ENCODE measurements around the gene SUMO3.

SUMO3 gene

DNA sequence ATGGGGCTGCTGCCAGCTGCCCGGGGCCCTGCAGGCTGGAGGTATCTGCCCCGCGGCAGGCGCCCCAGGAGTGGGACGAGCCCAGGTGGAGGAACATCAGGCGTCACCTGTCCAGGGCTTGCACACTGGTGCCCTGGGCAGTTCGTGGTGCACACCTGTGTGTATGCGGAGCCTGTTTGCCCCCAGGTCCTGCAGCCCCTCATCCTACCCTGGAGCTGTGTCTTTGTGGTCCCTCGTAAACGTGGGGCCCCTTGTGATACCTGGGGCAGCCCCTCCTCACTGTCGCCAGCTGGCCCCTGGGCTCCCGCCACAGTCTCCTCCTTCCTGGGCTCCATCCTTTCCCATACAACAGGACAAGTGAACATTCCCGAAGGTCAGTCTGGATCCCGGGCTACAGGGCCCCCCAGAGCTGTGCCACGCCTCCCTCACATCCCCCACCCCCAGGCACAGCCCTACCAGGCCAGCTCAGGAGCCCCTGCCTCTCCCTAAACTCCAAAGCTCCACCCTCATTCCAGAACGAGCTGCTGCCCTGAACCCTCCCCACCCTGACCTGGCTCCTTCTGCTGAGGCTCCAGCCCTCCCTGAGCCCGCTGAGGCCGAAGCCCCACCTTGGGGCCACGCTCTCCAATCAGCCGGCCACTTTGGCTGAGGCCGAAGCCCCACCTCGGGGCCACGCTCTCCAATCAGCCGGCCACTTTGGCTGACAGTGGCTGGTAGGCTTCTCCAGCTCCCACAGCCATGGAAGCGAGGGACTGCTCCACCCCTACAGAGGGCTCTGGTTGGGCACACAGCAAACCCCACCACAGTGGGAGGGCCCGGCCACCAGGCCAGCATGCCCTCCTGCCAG lies 58.9 kb downstream of the SUMO3 start:
- DNase-seq (ENCODE audit: low read depth): no peak

DNA sequence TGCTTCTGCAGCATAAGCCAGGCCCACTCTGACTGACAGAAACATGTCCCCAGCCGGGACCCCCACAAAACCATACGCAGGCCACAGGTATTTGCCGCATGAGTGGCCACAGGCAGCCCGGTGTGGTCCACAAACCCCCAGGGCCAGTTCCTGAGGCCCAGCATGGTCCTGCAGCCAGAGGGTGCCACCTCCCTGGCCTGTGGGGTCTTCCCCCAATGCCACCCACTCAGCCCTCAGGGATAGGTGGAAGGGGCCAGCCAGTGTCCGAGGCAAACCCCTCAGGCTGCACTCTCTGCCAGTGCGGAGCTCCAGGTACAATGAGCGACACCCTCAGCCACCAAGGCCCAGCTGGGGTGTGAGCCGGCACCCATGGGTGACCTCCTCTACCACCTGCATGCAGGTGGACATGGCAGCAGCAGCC lies 59.7 kb downstream of the SUMO3 start:
- no peak for DNase-seq (ENCODE audit: low read depth)

DNA sequence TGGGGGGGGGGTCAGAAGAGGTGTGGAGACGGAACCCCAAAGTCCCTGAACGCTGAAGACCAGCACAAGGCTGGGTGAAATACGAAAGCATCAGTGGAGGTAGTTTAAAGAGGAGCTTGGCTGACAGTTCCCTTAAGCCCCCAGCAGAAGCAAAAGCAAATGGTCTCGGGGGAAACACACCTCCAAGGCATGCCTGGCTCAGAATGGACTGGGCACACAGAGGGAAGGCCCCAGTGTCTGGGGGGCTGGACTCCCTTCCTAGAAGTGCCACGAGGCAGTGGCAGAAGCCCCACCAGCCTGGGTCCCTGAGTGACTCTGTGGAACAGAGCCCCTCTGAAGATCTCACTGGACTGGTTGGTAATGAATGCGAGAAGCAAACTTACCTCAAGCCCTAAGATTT lies 60.1 kb downstream of the SUMO3 start:
- DNase-seq (ENCODE audit: low read depth): no peak

DNA sequence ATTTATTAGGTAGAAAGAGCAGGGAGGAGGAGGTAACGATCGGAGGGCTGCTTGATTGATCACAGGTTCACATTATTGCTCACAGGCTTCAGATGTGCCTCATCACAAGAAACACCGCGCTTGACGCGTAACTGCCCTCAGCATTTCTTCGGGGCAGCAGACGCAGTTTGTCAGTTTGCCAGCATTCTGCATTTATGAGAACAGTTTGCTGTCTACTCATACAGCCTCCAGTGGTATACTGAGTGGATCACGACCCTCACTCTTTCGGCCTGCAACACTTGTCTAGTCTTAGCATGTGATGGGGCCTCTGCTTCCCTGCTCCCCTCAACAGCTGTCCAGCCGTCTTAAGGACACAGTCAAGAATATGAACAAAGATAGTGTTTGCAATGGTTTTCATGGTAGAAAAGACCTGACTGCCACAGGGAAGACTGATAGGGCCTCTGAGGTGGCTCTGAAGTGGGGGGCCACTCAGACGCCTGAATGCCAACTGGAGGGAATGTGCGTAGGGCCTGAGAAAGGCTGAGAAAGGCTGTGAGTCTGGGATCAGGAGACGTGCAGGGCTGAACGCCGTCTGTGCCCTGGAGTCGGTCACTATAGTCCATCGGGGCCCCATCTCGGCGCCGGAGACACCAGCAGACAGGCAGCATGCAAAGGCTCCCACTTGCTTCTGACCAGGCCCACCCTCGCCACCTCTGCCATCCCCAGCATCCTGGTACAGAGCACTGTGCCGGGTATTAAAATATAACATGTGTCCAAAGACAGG lies 61.3 kb downstream of the SUMO3 start:
- DNase-seq (ENCODE audit: low read depth): no peak
